PC-9 (cell line): Measurements from ENCODE around the gene BMP8A.
"Not testable (repeated sequence)": the region's sequence is repeated elsewhere in the genome, so short reads cannot be mapped to it uniquely, and the experiment has no call there.

ENCODE experiments used
- EZH2 ChIP-seq: fragments of 200-600 bp; sonication (generic); IDR thresholded peaks from 2 replicates; pipeline ENCODE4 v1.8.0; 2017; ENCODE audit warnings: antibody characterized with exemption, low read depth
- TF ChIP-seq, protein P1 (sequence below): fragments of 200-600 bp; sonication (generic); conservative IDR thresholded peaks from 2 replicates; pipeline ENCODE4 v1.6.1; 2017; ENCODE audit warnings: mixed run types, antibody characterized with exemption, mild to moderate bottlenecking, moderate library complexity

DNA sequence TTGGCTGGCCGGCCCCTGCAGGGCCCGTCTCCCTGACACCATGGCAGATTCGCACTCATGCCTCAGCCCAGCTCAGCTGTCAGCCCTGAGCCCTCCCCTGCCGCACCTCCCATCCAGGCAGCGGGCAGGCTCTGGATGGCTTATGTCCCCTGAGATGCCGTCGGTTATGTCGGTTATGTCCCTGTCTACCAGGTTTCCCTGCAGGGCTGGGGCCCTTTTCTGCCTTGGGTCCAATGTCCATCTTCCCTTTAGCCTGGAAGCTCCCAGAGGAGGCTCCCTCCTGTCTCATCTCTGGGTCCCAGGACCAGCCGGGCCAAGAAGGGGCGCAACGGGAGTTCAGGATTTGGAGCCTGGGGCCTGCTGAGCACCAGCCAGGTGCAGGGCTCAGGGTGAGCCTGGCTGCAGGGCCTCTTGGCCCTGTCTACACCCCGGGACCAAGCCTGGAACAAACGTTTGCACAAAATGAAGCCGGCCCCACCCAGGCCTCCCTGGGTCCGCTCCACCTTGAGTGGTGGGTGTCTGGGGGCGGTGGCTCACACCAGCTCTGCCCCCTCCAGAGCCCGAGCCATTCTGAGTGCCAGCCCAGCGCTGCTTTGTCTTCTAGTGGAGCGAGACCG is 19.2 kb downstream of the BMP8A start:
- TF ChIP-seq EZH2 = not testable (repeated sequence)
- TF ChIP-seq, protein P1, sequence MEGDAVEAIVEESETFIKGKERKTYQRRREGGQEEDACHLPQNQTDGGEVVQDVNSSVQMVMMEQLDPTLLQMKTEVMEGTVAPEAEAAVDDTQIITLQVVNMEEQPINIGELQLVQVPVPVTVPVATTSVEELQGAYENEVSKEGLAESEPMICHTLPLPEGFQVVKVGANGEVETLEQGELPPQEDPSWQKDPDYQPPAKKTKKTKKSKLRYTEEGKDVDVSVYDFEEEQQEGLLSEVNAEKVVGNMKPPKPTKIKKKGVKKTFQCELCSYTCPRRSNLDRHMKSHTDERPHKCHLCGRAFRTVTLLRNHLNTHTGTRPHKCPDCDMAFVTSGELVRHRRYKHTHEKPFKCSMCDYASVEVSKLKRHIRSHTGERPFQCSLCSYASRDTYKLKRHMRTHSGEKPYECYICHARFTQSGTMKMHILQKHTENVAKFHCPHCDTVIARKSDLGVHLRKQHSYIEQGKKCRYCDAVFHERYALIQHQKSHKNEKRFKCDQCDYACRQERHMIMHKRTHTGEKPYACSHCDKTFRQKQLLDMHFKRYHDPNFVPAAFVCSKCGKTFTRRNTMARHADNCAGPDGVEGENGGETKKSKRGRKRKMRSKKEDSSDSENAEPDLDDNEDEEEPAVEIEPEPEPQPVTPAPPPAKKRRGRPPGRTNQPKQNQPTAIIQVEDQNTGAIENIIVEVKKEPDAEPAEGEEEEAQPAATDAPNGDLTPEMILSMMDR = not testable (repeated sequence)
